ENCODE measurements around the gene NFAT5. TPM values are rescaled to one million over a fixed set of nuclear protein-coding genes. Genes with fewer than 3 reads are reported as not detected.
"Not testable (repeated sequence)": the region's sequence is repeated elsewhere in the genome, so short reads cannot be mapped to it uniquely, and the experiment has no call there.

Gene NFAT5
- total RNA-seq, 4 donors from 2014 or later, result 37.4 to 109 (median 61.7) TPM

DNA sequence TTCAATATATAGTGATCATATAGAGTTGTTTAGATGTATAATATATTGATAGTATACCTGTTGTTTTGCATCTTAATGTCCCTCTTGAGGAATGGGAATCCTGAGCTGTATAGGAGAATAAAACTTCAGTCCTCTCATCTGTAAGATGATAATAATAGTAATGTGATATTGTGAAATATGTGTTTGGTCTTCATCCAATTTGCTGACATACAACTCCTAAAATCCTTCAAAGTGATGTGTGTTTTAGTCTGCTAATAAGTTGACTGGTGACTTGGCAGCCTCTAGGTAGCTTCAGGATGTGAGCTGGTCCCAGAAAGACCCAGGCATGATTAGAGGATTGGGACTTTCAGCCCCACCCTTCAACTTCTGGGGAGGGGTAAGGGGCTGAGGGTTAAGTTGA is 22.8 kb upstream of the NFAT5 start:
- H3K36me3 ChIP-seq, result no peaks in the 10 kb centered on the region
- intact Hi-C loops (cut with DNase I; ENCODE audit: low total_unique reads), result no loop called here
- TF ChIP-seq, protein P1, sequence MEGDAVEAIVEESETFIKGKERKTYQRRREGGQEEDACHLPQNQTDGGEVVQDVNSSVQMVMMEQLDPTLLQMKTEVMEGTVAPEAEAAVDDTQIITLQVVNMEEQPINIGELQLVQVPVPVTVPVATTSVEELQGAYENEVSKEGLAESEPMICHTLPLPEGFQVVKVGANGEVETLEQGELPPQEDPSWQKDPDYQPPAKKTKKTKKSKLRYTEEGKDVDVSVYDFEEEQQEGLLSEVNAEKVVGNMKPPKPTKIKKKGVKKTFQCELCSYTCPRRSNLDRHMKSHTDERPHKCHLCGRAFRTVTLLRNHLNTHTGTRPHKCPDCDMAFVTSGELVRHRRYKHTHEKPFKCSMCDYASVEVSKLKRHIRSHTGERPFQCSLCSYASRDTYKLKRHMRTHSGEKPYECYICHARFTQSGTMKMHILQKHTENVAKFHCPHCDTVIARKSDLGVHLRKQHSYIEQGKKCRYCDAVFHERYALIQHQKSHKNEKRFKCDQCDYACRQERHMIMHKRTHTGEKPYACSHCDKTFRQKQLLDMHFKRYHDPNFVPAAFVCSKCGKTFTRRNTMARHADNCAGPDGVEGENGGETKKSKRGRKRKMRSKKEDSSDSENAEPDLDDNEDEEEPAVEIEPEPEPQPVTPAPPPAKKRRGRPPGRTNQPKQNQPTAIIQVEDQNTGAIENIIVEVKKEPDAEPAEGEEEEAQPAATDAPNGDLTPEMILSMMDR (IDR thresholded peaks at IDR 0.05), result no peak
- no peak for TF ChIP-seq POLR2A (IDR thresholded peaks at IDR 0.05)

DNA sequence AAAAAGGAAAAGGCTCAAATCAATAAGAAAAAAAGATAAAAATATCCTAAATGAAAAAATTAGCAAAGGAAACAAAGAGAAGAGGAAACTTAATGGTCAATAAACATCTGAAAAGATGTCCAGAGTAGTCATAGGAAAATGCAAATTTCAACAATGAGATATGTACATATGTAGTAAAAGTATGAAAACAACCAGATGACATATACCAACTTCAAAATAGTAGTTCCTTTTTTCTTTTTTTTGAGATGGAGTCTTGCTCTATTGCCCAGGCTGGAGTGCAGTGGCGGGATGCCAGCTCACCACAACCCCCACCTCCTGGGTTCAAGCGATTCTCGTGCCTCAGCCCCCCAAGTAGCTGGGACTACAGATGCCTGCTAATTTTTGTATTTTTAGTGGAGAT is 21.7 kb upstream of the NFAT5 start:
- intact Hi-C loops (cut with DNase I; ENCODE audit: low total_unique reads), result no loop called here
- no peak overlapping the region for H3K27ac ChIP-seq
- no peaks in the 10 kb centered on the region for H3K4me1 ChIP-seq
- no peaks in the 10 kb centered on the region for H3K9me3 ChIP-seq
- H3K27me3 ChIP-seq, result no peaks in the 10 kb centered on the region
- H3K4me3 ChIP-seq, result no peak overlapping the region
- no peaks in the 10 kb centered on the region for H3K36me3 ChIP-seq
- DNase-seq, result no peak
- TF ChIP-seq, protein P1 (IDR thresholded peaks at IDR 0.05), result no peak
- no peak for TF ChIP-seq POLR2A (IDR thresholded peaks at IDR 0.05)

More for the DNA sequence above, 22.8 kb upstream of the NFAT5 start:
- Histone ChIP-seq H3K4me1 (no peaks in the 10 kb centered on the region), H3K4me3 (no peak overlapping the region), H3K9me3 (no peaks in the 10 kb centered on the region), H3K27me3 (no peaks in the 10 kb centered on the region), H3K27ac (no peak overlapping the region)
- no peak for DNase-seq

DNA sequence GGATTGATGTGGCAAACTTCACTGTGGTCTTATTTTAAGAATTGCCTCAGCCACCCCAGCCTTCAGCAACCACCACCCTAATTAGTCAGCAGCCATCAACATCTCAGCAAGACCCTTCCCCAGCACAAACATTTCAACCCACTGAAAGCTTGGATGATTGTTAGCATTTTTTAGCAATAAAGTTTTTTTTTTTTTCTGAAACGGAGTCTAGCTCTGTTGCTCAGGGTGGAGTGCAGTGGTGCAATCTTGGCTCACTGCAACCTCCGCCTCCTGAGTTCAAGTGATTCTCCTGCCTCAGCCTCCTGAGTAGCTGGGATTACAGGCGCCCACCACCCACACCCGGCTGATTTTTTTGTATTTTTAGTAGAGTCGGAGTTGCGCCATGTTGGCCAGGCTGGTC is 19.1 kb upstream of the NFAT5 start:
- DNase-seq; H3K4me1 ChIP-seq; H3K27ac ChIP-seq; H3K9me3 ChIP-seq; H3K36me3 ChIP-seq; H3K4me3 ChIP-seq; intact Hi-C loops (cut with DNase I; ENCODE audit: low total_unique reads); H3K27me3 ChIP-seq: not testable (repeated sequence)

DNA sequence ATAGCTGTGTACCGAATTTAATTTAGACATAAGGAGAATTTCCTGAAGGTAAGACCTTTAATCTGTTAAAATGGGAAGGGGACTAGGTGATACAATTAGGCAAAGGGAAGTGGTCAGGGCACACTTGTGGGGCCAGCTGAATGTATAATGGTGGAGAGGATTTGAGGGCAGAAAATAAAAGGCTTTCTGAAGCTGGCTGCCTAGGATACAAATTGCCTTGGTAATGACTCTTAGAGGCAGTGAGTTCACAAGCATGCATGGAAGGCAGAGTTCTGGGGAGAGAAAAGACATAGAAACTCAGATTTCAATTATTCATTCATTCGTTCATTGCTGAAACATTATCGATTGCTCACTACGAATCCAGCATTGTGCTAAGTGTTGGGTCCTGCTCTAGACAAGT is 12.4 kb upstream of the NFAT5 start:
- Histone ChIP-seq H3K36me3 (no peaks in the 10 kb centered on the region), H3K4me3 (no peak overlapping the region), H3K27me3 (no peaks in the 10 kb centered on the region), H3K9me3 (no peaks in the 10 kb centered on the region), H3K27ac (no peak overlapping the region), H3K4me1 (no peaks in the 10 kb centered on the region)
- intact Hi-C loops (cut with DNase I; ENCODE audit: low total_unique reads), result no loop called here
- no peak for TF ChIP-seq POLR2A (IDR thresholded peaks at IDR 0.05)
- TF ChIP-seq, protein P1 (IDR thresholded peaks at IDR 0.05), result no peak
- DNase-seq, result no peak

DNA sequence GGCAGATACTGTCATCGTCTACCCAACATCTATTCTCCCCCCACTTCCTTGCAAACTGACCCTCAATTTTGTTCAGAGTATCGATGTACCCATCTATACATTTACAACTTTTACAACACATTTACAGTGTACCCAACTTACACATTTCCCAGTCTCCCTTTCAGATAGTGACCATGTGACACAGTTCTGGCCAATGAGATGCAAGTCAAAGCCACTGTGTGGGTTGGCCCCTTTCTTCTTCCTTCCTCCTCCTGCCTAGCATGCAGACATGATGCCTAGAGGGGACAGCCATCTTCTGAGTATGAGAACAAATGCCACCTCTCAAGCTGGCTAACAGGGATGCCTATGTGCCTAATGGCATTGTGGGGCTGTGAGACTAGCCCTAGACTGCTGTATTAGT is 11.3 kb upstream of the NFAT5 start:
- Histone ChIP-seq H3K27me3 (no peaks in the 10 kb centered on the region), H3K9me3 (no peaks in the 10 kb centered on the region), H3K4me1 (no peaks in the 10 kb centered on the region), H3K36me3 (no peaks in the 10 kb centered on the region), H3K4me3 (no peak overlapping the region), H3K27ac (no peak overlapping the region)
- TF ChIP-seq POLR2A (IDR thresholded peaks at IDR 0.05), result no peak
- TF ChIP-seq, protein P1 (IDR thresholded peaks at IDR 0.05), result no peak
- no peak for DNase-seq
- intact Hi-C loops (cut with DNase I; ENCODE audit: low total_unique reads), result no loop called here

DNA sequence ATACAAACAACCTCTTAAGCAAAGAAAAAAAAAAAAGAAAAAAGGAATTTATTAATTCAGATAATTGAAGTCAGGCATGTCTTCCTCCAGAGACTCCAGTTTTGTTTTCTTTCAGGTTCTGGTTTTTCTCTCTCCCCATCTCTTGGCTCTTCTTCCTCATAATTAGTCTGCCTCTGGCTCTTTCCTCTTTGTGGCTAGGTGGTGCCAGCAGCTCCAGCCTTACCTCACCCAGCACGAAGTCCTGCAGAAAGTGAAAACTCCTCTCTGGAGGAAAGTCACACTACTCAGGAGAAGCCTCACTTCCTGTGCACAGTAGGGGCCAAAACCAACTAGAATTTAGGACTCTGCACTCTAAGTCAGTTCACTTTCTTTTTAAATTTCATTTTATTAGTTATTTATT is 10.3 kb upstream of the NFAT5 start:
- H3K4me3 ChIP-seq, result no peak overlapping the region
- intact Hi-C loops (cut with DNase I; ENCODE audit: low total_unique reads), result no loop called here
- no peak for TF ChIP-seq POLR2A (IDR thresholded peaks at IDR 0.05)
- TF ChIP-seq, protein P1 (IDR thresholded peaks at IDR 0.05), result no peak
- no peaks in the 10 kb centered on the region for H3K36me3 ChIP-seq
- H3K9me3 ChIP-seq, result no peaks in the 10 kb centered on the region
- H3K4me1 ChIP-seq, result no peaks in the 10 kb centered on the region
- DNase-seq, result no peak
- no peaks in the 10 kb centered on the region for H3K27me3 ChIP-seq
- H3K27ac ChIP-seq, result no peak overlapping the region
